ENCODE data around the gene MLIP.
"Not testable (repeated sequence)": the region's sequence is repeated elsewhere in the genome, so short reads cannot be mapped to it uniquely, and the experiment has no call there.

Gene MLIP

GRCh38 chr6:54111341-54112045 is at the start of gene MLIP:
MLIP (plus strand) TSS chr6:54111443; CDS start chr6:54111480, 37 bp downstream.
- DNase-seq (ENCODE audit: low read depth): no peak

- no peak for DNase-seq (ENCODE audit: low read depth)
Observed at GRCh38 chr6:54063228-54063539, 48.1 kb upstream of the MLIP start.

GRCh38 chr6:54068694-54069093 is 42.5 kb upstream of the MLIP start:
- DNase-seq (ENCODE audit: low read depth): no peak

GRCh38 chr6:54070025-54070424 is 41.2 kb upstream of the MLIP start:
- no peak for DNase-seq (ENCODE audit: low read depth)

- DNase-seq (ENCODE audit: low read depth): no peak
Observed at GRCh38 chr6:54071821-54072340, 39.4 kb upstream of the MLIP start.

GRCh38 chr6:54072635-54073313 is 38.5 kb upstream of the MLIP start:
- no peak for DNase-seq (ENCODE audit: low read depth)

- no peak for DNase-seq (ENCODE audit: low read depth)
Observed at GRCh38 chr6:54073487-54073886, 37.8 kb upstream of the MLIP start.

GRCh38 chr6:54074109-54074508 is 37.1 kb upstream of the MLIP start:
- no peak for DNase-seq (ENCODE audit: low read depth)

- no peak for DNase-seq (ENCODE audit: low read depth)
Observed at GRCh38 chr6:54074578-54075195, 36.6 kb upstream of the MLIP start.

GRCh38 chr6:54076159-54076789 is 35.0 kb upstream of the MLIP start:
- no peak for DNase-seq (ENCODE audit: low read depth)

GRCh38 chr6:54081499-54081898 is 29.7 kb upstream of the MLIP start:
- DNase-seq (ENCODE audit: low read depth): not testable (repeated sequence)

GRCh38 chr6:54083287-54083686 is 28.0 kb upstream of the MLIP start:
- no peak for DNase-seq (ENCODE audit: low read depth)

- no peak for DNase-seq (ENCODE audit: low read depth)
Observed at GRCh38 chr6:54084231-54084630, 27.0 kb upstream of the MLIP start.

- DNase-seq (ENCODE audit: low read depth): no peak
Observed at GRCh38 chr6:54085047-54085446, 26.2 kb upstream of the MLIP start.

- DNase-seq (ENCODE audit: low read depth): no peak
Observed at GRCh38 chr6:54085541-54085940, 25.7 kb upstream of the MLIP start.

- no peak for DNase-seq (ENCODE audit: low read depth)
Observed at GRCh38 chr6:54086439-54086838, 24.8 kb upstream of the MLIP start.

- DNase-seq (ENCODE audit: low read depth): no peak
Observed at GRCh38 chr6:54087721-54088120, 23.5 kb upstream of the MLIP start.

- DNase-seq (ENCODE audit: low read depth): no peak
Observed at GRCh38 chr6:54093326-54093948, 17.8 kb upstream of the MLIP start.

GRCh38 chr6:54094293-54094692 is 16.9 kb upstream of the MLIP start:
- DNase-seq (ENCODE audit: low read depth): no peak

- DNase-seq (ENCODE audit: low read depth): no peak
Observed at GRCh38 chr6:54094786-54095185, 16.5 kb upstream of the MLIP start.

GRCh38 chr6:54095723-54096122 is 15.5 kb upstream of the MLIP start:
- no peak for DNase-seq (ENCODE audit: low read depth)

GRCh38 chr6:54096811-54097210 is 14.4 kb upstream of the MLIP start:
- no peak for DNase-seq (ENCODE audit: low read depth)

All from stimulated activated CD8-positive, alpha-beta memory T cell treated with anti-CD3 and anti-CD28 coated beads, Interleukin-12 subunit alpha, Interleukin-12 subunit beta, amount 100 ng/mL, for 4 hours (primary cell).